HEK293 (cell line): Measurements from ENCODE around the gene PIWIL1.

ENCODE experiments used
- GLI4 ChIP-seq: fragments of 450-650 bp; formaldehyde crosslinking; IDR thresholded peaks from 2 replicates; pipeline ENCODE4 v1.5.1; 2016; ENCODE audit warnings: missing biosample characterization, missing genetic modification characterization
- SCRT2 ChIP-seq: fragments of 450-650 bp; formaldehyde crosslinking; IDR thresholded peaks from 2 replicates; pipeline ENCODE4 v1.5.1; 2016; ENCODE audit warnings: missing biosample characterization, missing genetic modification characterization
- TCF7L2 ChIP-seq: IDR thresholded peaks from 2 replicates; pipeline ENCODE4 v1.6.1; 2011; ENCODE audit warnings: low read depth, mild to moderate bottlenecking, inconsistent platforms, low read length, moderate library complexity, borderline replicate concordance
- YY1 ChIP-seq: fragments of 450-650 bp; formaldehyde crosslinking; IDR thresholded peaks from 2 replicates; pipeline ENCODE4 v1.5.1; 2018; ENCODE audit warnings: missing biosample characterization, missing genetic modification characterization
- ZNF335 ChIP-seq: fragments of 450-650 bp; formaldehyde crosslinking; conservative IDR thresholded peaks from 2 replicates; pipeline ENCODE4 v1.5.1; 2016; ENCODE audit warnings: missing biosample characterization, missing genetic modification characterization
- ZNF48 ChIP-seq: fragments of 450-650 bp; formaldehyde crosslinking; IDR thresholded peaks from 2 replicates; pipeline ENCODE4 v1.5.1; 2016; ENCODE audit warnings: missing biosample characterization, missing genetic modification characterization
- TF ChIP-seq, protein P1 (sequence below): fragments of 450-650 bp; formaldehyde crosslinking; optimal IDR thresholded peaks from 2 replicates; pipeline ENCODE3; 2016; ENCODE audit warnings: missing biosample characterization, mild to moderate bottlenecking, missing genetic modification characterization
- TF ChIP-seq, protein P2 (sequence below): fragments of 450-650 bp; formaldehyde crosslinking; IDR thresholded peaks from 2 replicates; pipeline ENCODE4 v1.5.1; 2016; ENCODE audit warnings: missing biosample characterization, missing genetic modification characterization
- TF ChIP-seq, protein P3 (sequence below): fragments of 450-650 bp; formaldehyde crosslinking; IDR thresholded peaks from 2 replicates; pipeline ENCODE4 v1.5.1; 2016; ENCODE audit warnings: missing biosample characterization, missing genetic modification characterization

DNA sequence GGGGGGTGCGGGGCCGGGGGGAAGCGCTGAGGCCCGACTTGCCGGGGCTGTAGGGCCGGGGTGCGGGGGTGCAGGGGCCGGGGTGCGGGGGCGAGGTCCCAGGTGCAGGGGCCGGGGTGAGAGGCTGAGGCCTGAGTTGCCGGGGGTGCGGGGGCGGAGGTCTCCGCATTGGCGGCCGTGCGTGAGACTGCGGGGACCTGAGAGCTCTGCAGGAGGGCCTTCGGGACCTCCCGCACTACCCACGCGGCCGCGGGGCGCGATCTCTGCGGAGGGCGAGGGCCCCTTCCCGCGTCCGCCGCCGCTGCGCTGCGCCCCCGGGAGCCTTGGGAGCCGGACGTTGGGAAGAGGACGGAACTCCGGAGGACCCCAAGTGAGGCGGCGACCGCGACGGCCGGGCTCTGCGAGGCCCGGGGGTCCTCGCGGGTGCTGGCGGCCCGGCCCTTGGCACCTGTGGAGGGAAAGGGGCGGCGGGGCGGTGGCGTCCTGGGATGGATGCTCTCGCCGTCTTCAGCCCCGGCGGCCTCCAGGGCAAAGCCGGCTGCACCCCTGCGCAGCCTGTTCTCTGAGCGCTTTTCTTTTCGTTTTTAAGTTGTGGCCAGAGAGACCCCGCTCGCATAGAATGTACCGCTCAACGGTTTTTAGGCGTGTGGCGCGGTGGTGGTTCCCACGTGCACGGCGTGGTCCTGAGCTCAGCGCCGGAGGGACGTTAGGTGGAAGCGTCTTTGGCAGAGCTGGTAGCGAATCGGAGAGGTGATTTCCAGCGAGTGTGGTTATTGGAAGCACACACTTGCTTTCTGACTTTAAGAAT lies 1.3 kb downstream of the PIWIL1 start:
- TF ChIP-seq, protein P1, sequence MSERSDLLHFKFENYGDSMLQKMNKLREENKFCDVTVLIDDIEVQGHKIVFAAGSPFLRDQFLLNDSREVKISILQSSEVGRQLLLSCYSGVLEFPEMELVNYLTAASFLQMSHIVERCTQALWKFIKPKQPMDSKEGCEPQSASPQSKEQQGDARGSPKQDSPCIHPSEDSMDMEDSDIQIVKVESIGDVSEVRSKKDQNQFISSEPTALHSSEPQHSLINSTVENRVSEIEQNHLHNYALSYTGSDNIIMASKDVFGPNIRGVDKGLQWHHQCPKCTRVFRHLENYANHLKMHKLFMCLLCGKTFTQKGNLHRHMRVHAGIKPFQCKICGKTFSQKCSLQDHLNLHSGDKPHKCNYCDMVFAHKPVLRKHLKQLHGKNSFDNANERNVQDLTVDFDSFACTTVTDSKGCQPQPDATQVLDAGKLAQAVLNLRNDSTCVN (tag by site-specific recombination), result no peak
- TF ChIP-seq, protein P2, sequence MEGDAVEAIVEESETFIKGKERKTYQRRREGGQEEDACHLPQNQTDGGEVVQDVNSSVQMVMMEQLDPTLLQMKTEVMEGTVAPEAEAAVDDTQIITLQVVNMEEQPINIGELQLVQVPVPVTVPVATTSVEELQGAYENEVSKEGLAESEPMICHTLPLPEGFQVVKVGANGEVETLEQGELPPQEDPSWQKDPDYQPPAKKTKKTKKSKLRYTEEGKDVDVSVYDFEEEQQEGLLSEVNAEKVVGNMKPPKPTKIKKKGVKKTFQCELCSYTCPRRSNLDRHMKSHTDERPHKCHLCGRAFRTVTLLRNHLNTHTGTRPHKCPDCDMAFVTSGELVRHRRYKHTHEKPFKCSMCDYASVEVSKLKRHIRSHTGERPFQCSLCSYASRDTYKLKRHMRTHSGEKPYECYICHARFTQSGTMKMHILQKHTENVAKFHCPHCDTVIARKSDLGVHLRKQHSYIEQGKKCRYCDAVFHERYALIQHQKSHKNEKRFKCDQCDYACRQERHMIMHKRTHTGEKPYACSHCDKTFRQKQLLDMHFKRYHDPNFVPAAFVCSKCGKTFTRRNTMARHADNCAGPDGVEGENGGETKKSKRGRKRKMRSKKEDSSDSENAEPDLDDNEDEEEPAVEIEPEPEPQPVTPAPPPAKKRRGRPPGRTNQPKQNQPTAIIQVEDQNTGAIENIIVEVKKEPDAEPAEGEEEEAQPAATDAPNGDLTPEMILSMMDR (tag by site-specific recombination), result no peak
- TF ChIP-seq, protein P3, sequence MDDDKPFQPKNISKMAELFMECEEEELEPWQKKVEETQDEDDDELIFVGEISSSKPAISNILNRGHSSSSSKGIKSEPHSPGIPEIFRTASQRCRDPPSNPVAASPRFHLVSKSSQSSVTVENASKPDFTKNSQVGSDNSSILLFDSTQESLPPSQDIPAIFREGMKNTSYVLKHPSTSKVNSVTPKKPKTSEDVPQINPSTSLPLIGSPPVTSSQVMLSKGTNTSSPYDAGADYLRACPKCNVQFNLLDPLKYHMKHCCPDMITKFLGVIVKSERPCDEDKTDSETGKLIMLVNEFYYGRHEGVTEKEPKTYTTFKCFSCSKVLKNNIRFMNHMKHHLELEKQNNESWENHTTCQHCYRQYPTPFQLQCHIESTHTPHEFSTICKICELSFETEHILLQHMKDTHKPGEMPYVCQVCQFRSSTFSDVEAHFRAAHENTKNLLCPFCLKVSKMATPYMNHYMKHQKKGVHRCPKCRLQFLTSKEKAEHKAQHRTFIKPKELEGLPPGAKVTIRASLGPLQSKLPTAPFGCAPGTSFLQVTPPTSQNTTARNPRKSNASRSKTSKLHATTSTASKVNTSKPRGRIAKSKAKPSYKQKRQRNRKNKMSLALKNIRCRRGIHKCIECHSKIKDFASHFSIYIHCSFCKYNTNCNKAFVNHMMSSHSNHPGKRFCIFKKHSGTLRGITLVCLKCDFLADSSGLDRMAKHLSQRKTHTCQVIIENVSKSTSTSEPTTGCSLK (tag by site-specific recombination), result no peak
- no peak for TF ChIP-seq TCF7L2
- TF ChIP-seq YY1, result no peak
- TF ChIP-seq ZNF335, result no peak
- TF ChIP-seq GLI4 (tag by site-specific recombination), result no peak
- no peak for TF ChIP-seq SCRT2 (tag by site-specific recombination)
- TF ChIP-seq ZNF48, result no peak
